GM19025 (cell line): Measurements from ENCODE around the gene SAV1.
"Not testable (repeated sequence)": the region's sequence is repeated elsewhere in the genome, so short reads cannot be mapped to it uniquely, and the experiment has no call there.

Experiments used
- ATAC-seq: cut with Tn5 transposase; IDR thresholded peaks from one replicate; pipeline ENCODE4 v1.9.1; 2021; ENCODE audit warnings: mild to moderate bottlenecking, low read depth, moderate library complexity; ENCODE audit not compliant: unreplicated experiment

The SAV1 gene

GRCh38 chr14:50667996-50668825 is at the start of gene SAV1:
SAV1 (minus strand) TSS chr14:50668306; CDS start chr14:50667967, 339 bp downstream.
- peak; percentile 64 for ATAC-seq

GRCh38 chr14:50717811-50718210 is 49.7 kb upstream of the SAV1 start:
- no peak for ATAC-seq

DNA sequence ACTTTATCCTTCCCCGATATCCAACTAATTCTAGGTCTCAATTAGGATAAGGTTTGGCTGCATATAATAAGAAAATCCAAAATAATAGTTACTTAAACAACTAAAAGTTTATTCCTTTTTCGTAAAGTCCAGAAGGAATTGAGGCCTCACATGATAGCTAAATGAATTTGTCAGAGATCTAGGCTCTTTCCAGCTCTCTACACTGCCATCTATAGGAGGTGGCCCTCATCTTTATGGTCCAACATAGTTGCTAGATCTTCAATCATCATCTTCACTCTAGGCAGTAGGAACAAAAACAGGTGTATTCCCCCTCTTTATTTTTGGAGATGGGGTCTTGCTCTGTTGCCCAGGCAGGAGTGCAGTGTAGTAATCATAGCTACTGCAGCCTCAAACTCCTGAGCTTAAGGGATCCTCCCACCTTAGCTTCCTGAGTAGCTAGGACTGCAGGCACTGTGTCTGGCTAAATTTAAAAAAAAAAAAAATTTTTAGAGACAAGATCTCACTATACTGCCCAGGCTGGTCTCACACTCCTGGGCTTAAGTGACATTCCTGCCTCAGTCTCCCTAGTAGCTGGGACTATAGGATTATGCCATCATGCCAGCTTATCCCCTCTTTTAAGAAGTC is 46.5 kb upstream of the SAV1 start:
- ATAC-seq = no peak

DNA sequence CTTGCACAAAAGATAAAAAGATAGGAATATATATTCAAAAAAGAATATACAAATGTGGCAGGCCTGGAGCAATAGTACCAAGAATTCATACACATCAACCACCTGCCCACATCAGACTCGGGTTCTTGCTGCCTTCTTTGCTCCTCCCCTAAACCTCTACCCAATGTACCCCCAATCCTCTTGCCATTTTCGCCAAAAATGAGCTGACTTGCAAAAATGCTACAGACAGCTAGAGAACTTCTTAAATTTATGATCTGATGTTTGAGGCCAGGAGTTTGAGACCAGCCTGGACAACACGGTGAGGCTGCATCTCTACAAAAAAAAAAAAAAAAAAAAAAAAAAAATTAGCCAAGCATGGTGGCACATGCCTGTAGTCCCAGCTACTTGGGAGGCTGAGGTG is 42.9 kb upstream of the SAV1 start:
- ATAC-seq = no peak

DNA sequence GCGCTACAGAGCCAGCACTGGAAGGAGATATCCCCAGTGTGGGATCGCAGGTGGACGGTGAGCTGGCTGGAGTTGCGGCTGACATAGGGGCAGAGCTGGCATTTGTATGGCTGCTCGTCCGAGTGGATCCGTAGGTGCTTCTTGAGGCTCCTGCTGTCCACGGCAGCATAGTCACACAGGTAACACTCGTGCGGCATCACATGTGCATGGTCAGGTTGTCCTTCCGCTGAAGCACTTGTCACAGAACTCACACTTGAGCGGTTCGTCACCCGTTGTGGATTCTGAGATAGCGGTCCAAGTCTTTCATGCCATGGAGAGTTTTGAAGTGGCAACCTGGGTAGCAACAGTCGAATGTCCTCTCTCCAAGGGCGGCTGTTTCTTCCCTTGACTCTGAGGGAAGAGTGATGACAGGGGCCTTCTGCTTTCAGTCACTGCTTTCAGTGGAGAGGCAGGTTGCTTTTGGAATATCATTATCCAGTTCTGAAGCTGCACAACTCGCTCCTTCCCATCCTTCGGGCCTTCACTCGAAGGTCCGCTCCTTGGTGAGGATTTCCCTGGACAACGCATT is 37.0 kb upstream of the SAV1 start:
- no peak for ATAC-seq

DNA sequence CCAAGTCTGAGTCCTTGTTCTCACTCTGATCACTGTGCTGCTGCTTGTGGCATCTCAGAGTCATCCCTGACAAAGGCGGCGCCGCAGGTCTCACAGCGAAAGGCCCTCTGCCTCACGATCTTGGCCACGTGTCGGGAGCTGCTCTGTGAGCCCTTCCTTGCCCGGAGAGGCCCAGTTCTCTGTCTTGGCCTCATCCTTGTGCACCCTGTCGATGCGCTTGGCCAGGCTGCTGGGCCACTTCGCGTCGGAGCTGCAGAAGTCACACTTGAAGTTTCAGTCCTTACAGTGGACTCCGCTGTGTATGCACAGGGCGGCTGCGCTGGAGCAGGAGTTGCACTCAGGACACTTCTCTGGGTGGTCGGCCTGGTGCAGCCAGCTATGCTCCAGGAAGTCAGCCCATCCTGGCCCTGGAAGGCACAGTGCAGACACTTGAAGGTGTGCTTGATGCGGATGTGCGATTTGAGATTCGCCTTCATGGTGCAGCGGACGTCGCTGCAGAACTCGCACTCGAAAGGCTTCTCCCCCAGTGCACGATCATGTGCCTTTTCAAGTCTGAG is 36.4 kb upstream of the SAV1 start:
- no peak for ATAC-seq

DNA sequence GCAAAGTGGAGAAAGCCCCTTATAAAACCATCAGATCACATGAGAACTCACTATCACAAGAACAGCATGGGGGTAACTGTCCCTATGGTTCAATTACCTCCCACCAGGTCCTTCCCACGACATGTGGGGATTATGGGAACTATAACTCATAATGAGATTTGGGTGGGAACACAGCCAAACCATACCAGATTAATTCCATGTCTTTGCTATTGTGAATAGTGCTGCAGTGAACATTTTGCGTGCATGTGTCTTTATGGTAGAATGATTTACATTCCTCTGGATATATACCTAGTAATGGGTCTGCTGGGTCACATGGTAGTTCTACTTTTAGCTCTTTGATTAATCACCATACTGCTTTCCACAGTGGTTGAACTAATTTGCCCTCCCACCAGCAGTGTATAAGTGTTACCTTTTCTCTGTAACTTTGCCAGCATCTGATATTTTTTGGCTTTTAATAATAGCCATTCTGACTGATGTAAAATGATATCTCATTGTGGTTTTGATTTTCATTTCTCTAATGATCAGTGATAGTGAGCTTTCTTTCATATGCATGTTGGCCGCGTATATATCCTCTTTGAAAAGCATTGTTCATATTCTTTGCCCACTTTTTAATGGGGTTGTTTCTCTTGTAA is 29.7 kb upstream of the SAV1 start:
- no peak for ATAC-seq

DNA sequence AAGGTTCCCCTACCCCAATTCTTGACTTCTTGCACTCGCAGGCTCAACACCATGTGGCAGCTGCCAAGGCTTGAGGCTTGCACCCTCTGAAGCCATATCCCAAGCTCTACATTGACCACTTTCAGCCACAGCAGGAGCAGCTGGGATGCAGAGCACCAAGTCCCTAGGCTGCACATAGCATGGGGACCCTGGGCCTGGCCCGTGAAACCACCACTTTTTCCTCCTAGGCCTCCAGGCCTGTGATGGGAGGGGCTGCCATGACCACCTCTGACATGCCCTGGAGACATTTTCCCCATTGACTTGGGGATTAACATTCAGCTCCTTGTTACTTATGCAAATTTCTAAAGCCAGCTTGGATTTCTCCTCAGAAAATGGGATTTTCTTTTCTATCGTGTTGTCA is 26.2 kb upstream of the SAV1 start:
- not testable (repeated sequence) for ATAC-seq

GRCh38 chr14:50688875-50689274 is 20.8 kb upstream of the SAV1 start:
- no peak for ATAC-seq

DNA sequence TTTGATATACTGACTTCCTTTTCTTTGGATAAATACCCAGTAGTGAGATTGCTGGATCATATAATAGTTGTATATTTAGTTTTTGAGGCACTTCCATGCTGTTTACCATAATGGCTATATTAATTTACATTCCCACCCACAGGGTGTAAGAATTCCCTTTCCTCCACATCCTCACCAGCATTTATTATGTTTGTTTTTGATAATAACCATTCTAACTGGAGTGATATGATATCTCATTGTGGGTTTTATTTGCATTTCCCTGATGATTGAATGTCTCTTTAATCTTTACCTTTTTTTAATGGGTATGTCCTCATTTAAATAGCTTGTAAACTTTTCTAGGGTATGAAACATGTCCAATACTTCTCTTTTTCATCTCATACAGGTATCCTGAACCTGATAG is 11.6 kb upstream of the SAV1 start:
- no peak for ATAC-seq

- ATAC-seq = no peak
Observed at GRCh38 chr14:50678163-50678562, 10.1 kb upstream of the SAV1 start.

DNA sequence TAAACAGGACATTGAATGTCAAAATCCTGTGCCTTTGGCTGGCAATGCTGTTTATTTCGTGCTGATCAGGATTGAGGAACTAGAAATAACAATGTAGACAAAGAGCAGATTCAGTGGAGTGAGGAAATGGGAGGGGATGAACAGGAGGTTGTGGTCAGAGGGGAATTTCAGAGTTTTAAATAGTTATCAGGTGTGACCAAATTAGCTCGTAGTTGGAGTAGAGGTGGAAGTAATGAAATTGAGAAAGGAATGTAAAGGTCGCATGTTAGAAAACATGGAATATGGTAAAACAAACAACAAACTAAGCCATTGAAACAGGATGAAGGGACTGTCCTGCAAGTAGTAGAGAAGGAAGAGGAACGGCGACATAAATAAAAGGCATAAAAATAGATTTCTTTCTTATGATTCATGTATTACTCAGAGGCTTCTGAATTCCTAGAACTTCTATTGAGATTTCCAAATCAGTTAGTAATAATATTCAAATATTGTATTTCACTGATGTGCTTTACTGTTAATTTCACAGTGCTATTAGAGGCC is 9.5 kb upstream of the SAV1 start:
- ATAC-seq = no peak

DNA sequence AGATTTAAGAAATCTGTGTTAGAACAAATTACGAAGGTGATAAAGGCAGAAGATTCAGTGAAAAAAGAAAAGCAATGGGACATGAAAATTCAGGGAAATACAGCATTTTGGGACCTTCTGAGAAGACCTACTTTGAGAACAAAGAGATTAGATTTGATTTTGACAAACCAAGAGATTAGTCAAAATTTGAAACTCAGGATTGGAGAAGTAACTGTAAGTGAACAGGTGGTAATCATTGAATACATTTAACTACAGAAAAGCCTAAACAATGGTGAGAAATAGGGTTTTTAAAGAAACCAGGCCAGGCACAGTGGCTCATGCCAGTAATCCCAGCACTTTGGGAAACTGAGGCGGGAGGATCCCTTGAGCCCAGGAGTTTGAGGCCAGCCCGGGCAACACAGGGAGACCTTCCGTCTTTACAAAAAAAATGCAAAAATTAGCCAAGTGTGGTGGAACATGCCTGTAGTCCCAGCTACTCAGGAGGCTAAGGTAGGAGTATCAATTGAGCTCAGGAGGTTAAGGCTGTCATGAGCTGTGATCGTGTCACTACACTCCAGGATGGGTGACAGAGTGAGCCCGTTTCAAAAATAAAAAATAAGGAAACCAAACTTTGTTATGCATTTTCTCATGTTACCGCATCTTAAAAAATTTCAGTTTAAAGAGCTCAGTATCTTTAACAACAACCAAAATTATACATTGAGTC is 8.9 kb upstream of the SAV1 start:
- ATAC-seq = no peak

GRCh38 chr14:50675597-50675996 is 7.5 kb upstream of the SAV1 start:
- no peak for ATAC-seq

DNA sequence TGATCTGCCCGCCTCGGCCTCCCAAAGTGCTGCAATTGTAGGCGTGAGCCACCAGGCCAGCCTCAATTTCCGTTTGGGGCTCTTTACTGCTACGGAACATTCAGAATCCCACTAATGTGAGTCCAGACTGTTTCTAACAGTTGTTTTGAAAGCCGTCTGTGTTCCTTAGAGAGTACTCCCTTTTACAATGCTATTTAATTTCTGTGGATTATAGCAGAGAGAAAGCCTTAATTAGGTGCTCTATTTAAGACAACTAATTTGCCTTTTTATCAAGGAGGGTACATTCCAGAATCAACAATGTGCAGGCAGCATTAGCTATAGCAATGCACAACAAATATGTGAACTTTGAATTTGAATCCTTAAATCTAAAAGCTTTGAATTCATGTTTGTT is 2.8 kb upstream of the SAV1 start:
- no peak for ATAC-seq

- no peak for ATAC-seq
Observed at GRCh38 chr14:50670196-50670865, 2.2 kb upstream of the SAV1 start.

GRCh38 chr14:50669441-50669986 is 1.4 kb upstream of the SAV1 start:
- no peak for ATAC-seq

DNA sequence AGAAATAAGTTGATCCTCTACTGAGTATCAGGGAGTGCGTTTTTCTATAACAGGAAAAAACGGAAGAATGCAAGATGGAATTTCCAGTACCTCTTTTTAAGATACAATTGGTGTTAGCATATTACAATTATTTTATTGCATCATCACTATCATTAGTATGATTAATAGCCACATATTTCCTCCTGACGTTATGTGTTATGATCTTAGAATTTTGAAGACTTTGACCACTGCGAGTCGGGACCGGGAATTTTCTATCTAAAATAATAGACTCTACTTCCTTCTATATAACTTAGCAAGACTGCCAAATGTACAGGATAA is 679 bp upstream of the SAV1 start:
- ATAC-seq = no peak

DNA sequence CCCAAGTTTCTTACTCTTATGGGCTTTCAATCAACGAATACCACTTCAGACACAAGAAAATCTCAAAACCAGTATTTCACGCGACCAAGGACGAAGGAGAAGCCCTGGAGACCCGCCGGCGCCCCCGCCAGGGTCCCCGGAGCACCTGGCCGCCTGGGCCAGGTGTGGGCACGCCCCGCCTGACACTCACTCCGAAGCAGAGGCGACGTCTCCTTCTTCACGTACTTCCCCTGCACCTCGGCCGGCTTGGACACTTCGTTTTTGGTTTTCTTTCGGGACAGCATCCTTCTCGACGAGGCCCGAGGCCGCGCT is 466 bp downstream of the SAV1 start:
- ATAC-seq = peak; percentile 44
